CD14-positive monocyte (primary cell): ENCODE results near the gene NACA2. TPM values are rescaled to one million over a fixed set of nuclear protein-coding genes. Genes with fewer than 3 reads are reported as not detected.
"Not testable (repeated sequence)": the region's sequence is repeated elsewhere in the genome, so short reads cannot be mapped to it uniquely, and the experiment has no call there.

Experiments
- DNase-seq, 3 donors: peaks; one replicate each; pipeline ENCODE4 v3.0.0-alpha.2; 2011 to 2022
- H2AFZ ChIP-seq: 2 replicates; pipeline ENCODE4 v1.6.0; 2012; ENCODE audit warnings: mild to moderate bottlenecking, low read depth, low read length, inconsistent platforms; ENCODE audit not compliant: insufficient read depth, poor library complexity, severe bottlenecking
- H3K27ac ChIP-seq, 2 donors: 1 replicate in 1 of 2; 2 replicates in 1 of 2; pipeline ENCODE4 v1.5.1; 2012 to 2013; ENCODE audit warnings: low read length in 2 of 2, control low read depth in 1 of 2, inconsistent platforms in 1 of 2, low read depth in 1 of 2, mild to moderate bottlenecking in 1 of 2
- H3K27me3 ChIP-seq, 2 donors: one replicate each; pipeline versions ENCODE4 v1.6.0 to v1.6.1; 2011 to 2013; ENCODE audit warnings: low read length in 2 of 2; ENCODE audit not compliant: control insufficient read depth in 2 of 2, insufficient read depth in 2 of 2
- H3K36me3 ChIP-seq, 2 donors: replicated peaks in 1 of 2; 1 replicate in 1 of 2; 2 replicates in 1 of 2; pipeline versions ENCODE4 v1.5.1 to v1.6.1; 2012 to 2013; ENCODE audit warnings: low read length in 2 of 2, control low read depth in 1 of 2, inconsistent platforms in 1 of 2, mild to moderate bottlenecking in 1 of 2; ENCODE audit not compliant: insufficient read depth in 2 of 2, control insufficient read depth in 1 of 2
- H3K4me1 ChIP-seq, 2 donors: 1 replicate in 1 of 2; 2 replicates in 1 of 2; pipeline versions ENCODE4 v1.5.1 to v1.6.1; 2012 to 2013; ENCODE audit warnings: low read length in 2 of 2, control low read depth in 1 of 2, inconsistent platforms in 1 of 2, mild to moderate bottlenecking in 1 of 2, moderate library complexity in 1 of 2; ENCODE audit not compliant: insufficient read depth in 2 of 2, control insufficient read depth in 1 of 2
- H3K4me2 ChIP-seq: replicated peaks from 2 replicates; pipeline ENCODE3; 2012; ENCODE audit warnings: low read length, moderate library complexity, mild to moderate bottlenecking; ENCODE audit not compliant: poor library complexity, severe bottlenecking; ENCODE audit errors: extremely low read depth
- H3K4me3 ChIP-seq, 3 experiments: fragments of 200-600 bp in 1 of 3; sonication (generic) in 1 of 3; replicated peaks in 1 of 3; 1 replicate in 2 of 3; 2 replicates in 1 of 3; pipeline ENCODE4 v1.5.1; 2011 to 2013; ENCODE audit warnings: low read length in 3 of 3, mild to moderate bottlenecking in 3 of 3, control low read depth in 2 of 3, low read depth in 2 of 3, inconsistent platforms in 1 of 3, moderate library complexity in 1 of 3
- H3K79me2 ChIP-seq: 2 replicates; pipeline ENCODE4 v1.6.0; 2012; ENCODE audit warnings: mild to moderate bottlenecking, control low read depth, inconsistent platforms, low read length, moderate library complexity; ENCODE audit not compliant: insufficient read depth
- H3K9ac ChIP-seq: 2 replicates; pipeline ENCODE4 v1.6.0; 2017; ENCODE audit warnings: low read length, mild to moderate bottlenecking; ENCODE audit not compliant: insufficient read depth, poor library complexity, severe bottlenecking
- H3K9me3 ChIP-seq, 2 donors: replicated peaks in 1 of 2; 1 replicate in 1 of 2; 2 replicates in 1 of 2; pipeline versions ENCODE4 v1.5.1 to v1.6.1; 2012 to 2013; ENCODE audit warnings: low read length in 2 of 2, control low read depth in 1 of 2; ENCODE audit not compliant: control insufficient read depth in 1 of 2, insufficient read depth in 1 of 2
- H4K20me1 ChIP-seq: 2 replicates; pipeline ENCODE4 v1.6.0; 2012; ENCODE audit warnings: mild to moderate bottlenecking, low read length, control low read depth, moderate library complexity; ENCODE audit not compliant: insufficient read depth
- H3K27ac Mint-ChIP-seq, 7 donors: one replicate each; pipeline ENCODE4 v1.8.0; 2020; ENCODE audit warnings: mild to moderate bottlenecking in 7 of 7, mixed read lengths in 7 of 7, moderate library complexity in 6 of 7, inconsistent platforms in 2 of 7
- H3K27me3 Mint-ChIP-seq, 3 donors: one replicate each; pipeline ENCODE4 v1.8.0; 2021 to 2022; ENCODE audit warnings: low read depth in 3 of 3, mild to moderate bottlenecking in 3 of 3, mixed read lengths in 3 of 3, moderate library complexity in 3 of 3, inconsistent platforms in 1 of 3
- H3K36me3 Mint-ChIP-seq, 2 donors: one replicate each; pipeline ENCODE4 v1.8.0; 2020; ENCODE audit warnings: mixed read lengths in 2 of 2, inconsistent platforms in 1 of 2, mild to moderate bottlenecking in 1 of 2
- H3K4me1 Mint-ChIP-seq: one replicate; pipeline ENCODE4 v1.8.0; 2020; ENCODE audit warnings: mild to moderate bottlenecking, mixed read lengths
- H3K4me3 Mint-ChIP-seq, 2 donors: one replicate each; pipeline ENCODE4 v1.8.0; 2020; ENCODE audit warnings: mild to moderate bottlenecking in 2 of 2, mixed read lengths in 2 of 2, moderate library complexity in 1 of 2
- H3K9me3 Mint-ChIP-seq, 7 donors: one replicate each; pipeline ENCODE4 v1.8.0; 2020 to 2022; ENCODE audit warnings: mixed read lengths in 7 of 7, mild to moderate bottlenecking in 6 of 7, moderate library complexity in 6 of 7, inconsistent platforms in 2 of 7
- WGBS: methylation state at CpG from one replicate; pipeline ENCODE4 v1.1.5; 2013; ENCODE audit warnings: missing lambda C conversion rate; ENCODE audit not compliant: insufficient coverage; 5-methylcytosine and 5-hydroxymethylcytosine counted together
- intact Hi-C, 2 donors: fragments of 100-400 bp; cut with micrococcal nuclease; formaldehyde crosslinking; loops; one replicate each; pipeline versions ENCODE4 v1.15.0 to v1.15.1; 2023
- polyA plus RNA-seq, 3 donors: library from polyadenylated mRNA; depleted of rRNA in 1 of 3; unstranded in 2 of 3; stranded (reverse) in 1 of 3; fragments of 300-500 nt in 2 of 3; fragments of >200 nt in 1 of 3; fragmentation: Illumina TruSeq in 2 of 3; gene quantifications; 1 replicate in 2 of 3; 2 replicates in 1 of 3; pipeline ENCODE4 v1.2.3, GENCODE V29; 2012 to 2021
- TF ChIP-seq, protein P1 (sequence below): fragments of 200-600 bp; IDR thresholded peaks from one replicate; pipeline ENCODE4 v1.8.0; 2022; ENCODE audit warnings: antibody characterized with exemption, mild to moderate bottlenecking

NACA2 gene
- polyA plus RNA-seq, 3 donors = not detected

DNA sequence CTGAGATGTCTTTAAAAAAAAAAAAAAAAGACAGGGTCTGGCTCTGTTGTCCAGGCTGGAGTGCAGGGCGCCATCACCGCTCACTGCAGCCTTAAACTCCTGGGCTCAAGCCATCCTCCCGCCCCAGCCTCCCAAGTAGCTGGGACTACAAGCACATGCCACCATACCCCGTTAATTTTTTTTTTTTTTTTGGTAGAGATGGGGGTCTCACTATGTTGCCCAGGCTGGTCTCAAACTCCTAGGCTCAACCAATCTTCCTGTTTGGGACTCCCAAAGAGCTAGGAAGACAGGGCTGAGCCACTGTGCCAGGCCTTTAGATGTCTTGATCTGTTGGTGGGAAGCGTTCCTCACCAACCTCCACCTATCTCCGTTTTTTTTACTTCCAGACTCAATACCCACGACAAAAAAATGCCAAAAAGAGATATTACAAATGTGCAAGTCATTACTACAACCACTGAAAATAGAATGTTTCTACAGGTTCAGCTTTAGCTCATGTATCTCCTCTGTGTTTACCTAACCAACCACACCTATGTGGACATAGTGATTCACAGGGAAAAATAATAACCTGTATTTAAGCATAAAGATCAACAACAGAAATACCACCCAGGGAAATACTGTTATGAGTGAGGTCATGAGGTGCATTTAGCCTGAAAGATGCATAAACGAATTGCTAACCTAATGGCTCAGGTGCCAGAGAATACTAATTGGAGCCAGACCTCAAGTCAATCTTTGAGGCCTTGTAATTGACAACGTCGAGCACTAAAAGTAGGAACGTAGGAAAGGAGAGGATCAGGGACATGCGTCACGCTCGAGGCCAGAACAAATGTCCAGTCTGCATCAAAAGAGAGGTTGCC lies 22.6 kb downstream of the NACA2 start:
- peaks cover 5 to 15% (median 9%) of the 10 kb centered on the region in 7 donors for H3K9me3 Mint-ChIP-seq
- no peak for DNase-seq
- H3K27me3 ChIP-seq = no peaks in the 10 kb centered on the region
- no peaks in the 10 kb centered on the region for H4K20me1 ChIP-seq
- peaks cover 0 to 4% of the 10 kb centered on the region in 2 donors for H3K9me3 ChIP-seq
- H3K4me1 Mint-ChIP-seq = no peaks in the 10 kb centered on the region
- no peak overlapping the region for H3K4me3 Mint-ChIP-seq
- H3K27ac Mint-ChIP-seq = no peak overlapping the region
- H3K4me2 ChIP-seq = no peak overlapping the region
- no peak overlapping the region for H2AFZ ChIP-seq
- H3K36me3 ChIP-seq = no peaks in the 10 kb centered on the region
- no peak overlapping the region for H3K27ac ChIP-seq
- whole genome bisulfite sequencing = 92% methylated on average over 5 of the region's 14 CpGs
- TF ChIP-seq, protein P1, sequence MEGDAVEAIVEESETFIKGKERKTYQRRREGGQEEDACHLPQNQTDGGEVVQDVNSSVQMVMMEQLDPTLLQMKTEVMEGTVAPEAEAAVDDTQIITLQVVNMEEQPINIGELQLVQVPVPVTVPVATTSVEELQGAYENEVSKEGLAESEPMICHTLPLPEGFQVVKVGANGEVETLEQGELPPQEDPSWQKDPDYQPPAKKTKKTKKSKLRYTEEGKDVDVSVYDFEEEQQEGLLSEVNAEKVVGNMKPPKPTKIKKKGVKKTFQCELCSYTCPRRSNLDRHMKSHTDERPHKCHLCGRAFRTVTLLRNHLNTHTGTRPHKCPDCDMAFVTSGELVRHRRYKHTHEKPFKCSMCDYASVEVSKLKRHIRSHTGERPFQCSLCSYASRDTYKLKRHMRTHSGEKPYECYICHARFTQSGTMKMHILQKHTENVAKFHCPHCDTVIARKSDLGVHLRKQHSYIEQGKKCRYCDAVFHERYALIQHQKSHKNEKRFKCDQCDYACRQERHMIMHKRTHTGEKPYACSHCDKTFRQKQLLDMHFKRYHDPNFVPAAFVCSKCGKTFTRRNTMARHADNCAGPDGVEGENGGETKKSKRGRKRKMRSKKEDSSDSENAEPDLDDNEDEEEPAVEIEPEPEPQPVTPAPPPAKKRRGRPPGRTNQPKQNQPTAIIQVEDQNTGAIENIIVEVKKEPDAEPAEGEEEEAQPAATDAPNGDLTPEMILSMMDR = no peak
- no peak overlapping the region for H3K9ac ChIP-seq
- H3K79me2 ChIP-seq = no peaks in the 10 kb centered on the region
- no peak overlapping the region for H3K4me3 ChIP-seq
- H3K36me3 Mint-ChIP-seq = no peaks in the 10 kb centered on the region
- no peaks in the 10 kb centered on the region for H3K4me1 ChIP-seq
- intact Hi-C loops = no loop called here
- peaks cover 0 to 8% (median 6%) of the 10 kb centered on the region in 3 donors for H3K27me3 Mint-ChIP-seq

- H3K27me3 ChIP-seq = no peaks in the 10 kb centered on the region
- intact Hi-C loops = no loop called here
- Mint-ChIP-seq H3K4me3 (no peak overlapping the region), H3K4me1 (no peaks in the 10 kb centered on the region), H3K27me3 (peaks cover 5 to 8% (median 5%) of the 10 kb centered on the region in 3 donors), H3K9me3 (peaks cover 3 to 14% (median 5%) of the 10 kb centered on the region in 7 donors), H3K36me3 (no peaks in the 10 kb centered on the region), H3K27ac (no peak overlapping the region)
- no peaks in the 10 kb centered on the region for H4K20me1 ChIP-seq
- DNase-seq = no peak
- H3K4me3 ChIP-seq = no peak overlapping the region
- H3K9ac ChIP-seq = no peak overlapping the region
- TF ChIP-seq, protein P1 = no peak
- no peaks in the 10 kb centered on the region for H3K79me2 ChIP-seq
- WGBS = no CpG with 5 or more reads among the region's 4 CpGs
- no peak overlapping the region for H2AFZ ChIP-seq
- no peak overlapping the region for H3K27ac ChIP-seq
- H3K36me3 ChIP-seq = no peaks in the 10 kb centered on the region
- no peaks in the 10 kb centered on the region for H3K4me1 ChIP-seq
- peaks cover 0 to 4% of the 10 kb centered on the region in 2 donors for H3K9me3 ChIP-seq
- H3K4me2 ChIP-seq = no peak overlapping the region
These were observed 23.8 kb downstream of the NACA2 start for GRCh38 chr17:61567045-61567802.

DNA sequence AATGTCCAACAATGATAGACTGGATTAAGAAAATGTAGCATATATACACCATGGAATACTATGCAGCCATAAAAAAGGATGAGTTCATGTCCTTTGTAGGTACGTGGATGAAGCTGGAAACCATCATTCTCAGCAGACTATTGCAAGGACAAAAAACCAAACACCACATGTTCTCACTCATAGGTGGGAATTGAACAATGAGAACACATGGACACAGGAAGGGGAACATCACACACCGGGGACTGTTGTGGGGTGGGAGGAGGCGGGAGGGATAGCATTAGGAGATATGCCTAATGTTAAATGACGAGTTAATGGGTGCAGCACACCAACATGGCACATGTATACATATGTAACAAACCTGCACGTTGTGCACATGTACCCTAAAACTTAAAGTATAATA lies 24.6 kb downstream of the NACA2 start:
- H3K4me2 ChIP-seq, H3K79me2 ChIP-seq, H3K27me3 Mint-ChIP-seq, intact Hi-C loops, H3K9me3 ChIP-seq, H4K20me1 ChIP-seq, H3K27me3 ChIP-seq, H2AFZ ChIP-seq, H3K27ac ChIP-seq, H3K4me1 Mint-ChIP-seq, H3K9ac ChIP-seq, H3K36me3 ChIP-seq, H3K36me3 Mint-ChIP-seq, DNase-seq, H3K4me3 Mint-ChIP-seq, H3K27ac Mint-ChIP-seq, H3K4me1 ChIP-seq, H3K4me3 ChIP-seq: not testable (repeated sequence)
- H3K9me3 Mint-ChIP-seq = peaks cover 0 to 14% (median 5%) of the 10 kb centered on the region in 7 donors
- WGBS = no CpG with 5 or more reads among the region's 5 CpGs
